ENCODE measurements around the gene C13orf42.

The C13orf42 gene

GRCh38 chr13:51096131-51096530 is 14.9 kb downstream of the C13orf42 start:
- Histone ChIP-seq H3K4me3 (ENCODE audit: low read length, poor library complexity, severe bottlenecking) (no peak overlapping the region), H3K36me3 (ENCODE audit: insufficient read depth, low read length) (no peaks in the 10 kb centered on the region), H3K27me3 (ENCODE audit: insufficient read depth, low read length, poor library complexity, severe bottlenecking) (no peaks in the 10 kb centered on the region), H3K9ac (ENCODE audit: low read depth, low read length, poor library complexity, severe bottlenecking) (no peak overlapping the region), H3K79me2 (ENCODE audit: insufficient read depth, low read length) (no peaks in the 10 kb centered on the region), H3K9me3 (ENCODE audit: insufficient read depth, low read depth, low read length) (no peaks in the 10 kb centered on the region), H3K4me1 (ENCODE audit: insufficient read depth, low read length, poor library complexity, severe bottlenecking) (no peaks in the 10 kb centered on the region), H3K9me2 (replicated peaks; ENCODE audit: low read depth, low read length) (no peaks in the 10 kb centered on the region), H4K20me1 (ENCODE audit: insufficient read depth, low read length, poor library complexity, severe bottlenecking) (no peaks in the 10 kb centered on the region), H3F3A (ENCODE audit: low read depth) (no peaks in the 10 kb centered on the region), H3K4me2 (ENCODE audit: low read depth, low read length, poor library complexity, severe bottlenecking) (no peak overlapping the region), H2AFZ (ENCODE audit: low read length) (no peak overlapping the region)
- TF ChIP-seq CTCF (conservative IDR thresholded peaks at IDR 0.05; ENCODE audit: low read length), result no peak
- TF ChIP-seq EZH2phosphoT487 (IDR thresholded peaks at IDR 0.05; ENCODE audit: borderline replicate concordance), result no peak

GRCh38 chr13:51093574-51093973 is 17.5 kb downstream of the C13orf42 start:
- H2AFZ ChIP-seq (ENCODE audit: low read length), result no peak overlapping the region
- H3F3A ChIP-seq (ENCODE audit: low read depth), result no peaks in the 10 kb centered on the region
- no peaks in the 10 kb centered on the region for H3K36me3 ChIP-seq (ENCODE audit: insufficient read depth, low read length)
- no peaks in the 10 kb centered on the region for H3K9me2 ChIP-seq (replicated peaks; ENCODE audit: low read depth, low read length)
- H3K9ac ChIP-seq (ENCODE audit: low read depth, low read length, poor library complexity, severe bottlenecking), result no peak overlapping the region
- H3K4me2 ChIP-seq (ENCODE audit: low read depth, low read length, poor library complexity, severe bottlenecking), result no peak overlapping the region
- TF ChIP-seq CTCF (conservative IDR thresholded peaks at IDR 0.05; ENCODE audit: low read length), result no peak
- no peak for TF ChIP-seq EZH2phosphoT487 (IDR thresholded peaks at IDR 0.05; ENCODE audit: borderline replicate concordance)
- no peaks in the 10 kb centered on the region for H4K20me1 ChIP-seq (ENCODE audit: insufficient read depth, low read length, poor library complexity, severe bottlenecking)
- peaks cover 3% of the 10 kb centered on the region for H3K4me1 ChIP-seq (ENCODE audit: insufficient read depth, low read length, poor library complexity, severe bottlenecking)
- H3K27me3 ChIP-seq (ENCODE audit: insufficient read depth, low read length, poor library complexity, severe bottlenecking), result no peaks in the 10 kb centered on the region
- no peaks in the 10 kb centered on the region for H3K79me2 ChIP-seq (ENCODE audit: insufficient read depth, low read length)
- H3K4me3 ChIP-seq (ENCODE audit: low read length, poor library complexity, severe bottlenecking), result no peak overlapping the region
- no peaks in the 10 kb centered on the region for H3K9me3 ChIP-seq (ENCODE audit: insufficient read depth, low read depth, low read length)

- Histone ChIP-seq H3K36me3 (ENCODE audit: insufficient read depth, low read length) (no peaks in the 10 kb centered on the region), H4K20me1 (ENCODE audit: insufficient read depth, low read length, poor library complexity, severe bottlenecking) (no peaks in the 10 kb centered on the region), H3F3A (ENCODE audit: low read depth) (no peaks in the 10 kb centered on the region), H3K9me3 (ENCODE audit: insufficient read depth, low read depth, low read length) (no peaks in the 10 kb centered on the region), H3K79me2 (ENCODE audit: insufficient read depth, low read length) (no peaks in the 10 kb centered on the region), H3K4me3 (ENCODE audit: low read length, poor library complexity, severe bottlenecking) (no peak overlapping the region), H3K4me1 (ENCODE audit: insufficient read depth, low read length, poor library complexity, severe bottlenecking) (peaks cover 17% of the 10 kb centered on the region), H3K9ac (ENCODE audit: low read depth, low read length, poor library complexity, severe bottlenecking) (no peak overlapping the region), H2AFZ (ENCODE audit: low read length) (no peak overlapping the region), H3K4me2 (ENCODE audit: low read depth, low read length, poor library complexity, severe bottlenecking) (no peak overlapping the region), H3K9me2 (replicated peaks; ENCODE audit: low read depth, low read length) (no peaks in the 10 kb centered on the region), H3K27me3 (ENCODE audit: insufficient read depth, low read length, poor library complexity, severe bottlenecking) (no peaks in the 10 kb centered on the region)
- TF ChIP-seq EZH2phosphoT487 (IDR thresholded peaks at IDR 0.05; ENCODE audit: borderline replicate concordance), result no peak
- TF ChIP-seq CTCF (conservative IDR thresholded peaks at IDR 0.05; ENCODE audit: low read length), result no peak
Observed at GRCh38 chr13:51091839-51092238, 19.2 kb downstream of the C13orf42 start.
